A549 (cell line): ENCODE data around the gene TBATA. TPM values are rescaled to one million over a fixed set of nuclear protein-coding genes. Genes with fewer than 3 reads are reported as not detected.

ENCODE experiments used
- ATAC-seq, 2 experiments: fragments of 200-7000 bp in 1 of 2; fragments of >200 bp in 1 of 2; cut with Nextera tagmentation in 1 of 2; cut with Tn5 transposase in 1 of 2; 3 replicates each; pipeline versions ENCODE4 v1.8.0 to v1.9.1; 2018 to 2020; ENCODE audit warnings: mild to moderate bottlenecking in 1 of 2, moderate library complexity in 1 of 2
- CTCF ChIA-PET: fragments of 300-600 bp; sonication (Branson Sonifier 250); formaldehyde crosslinking; extraction: SDS; loops from one replicate; lab custom pipeline; 2021; ENCODE audit warnings: antibody characterized with exemption, inconsistent platforms; lab: Yijun Ruan, JAX
- POLR2A ChIA-PET: fragments of 350-600 bp; formaldehyde crosslinking; extraction: SDS; loops from one replicate; lab custom pipeline; 2021; ENCODE audit warnings: antibody characterized with exemption, inconsistent platforms; lab: Yijun Ruan, JAX
- DNase-seq, 2 experiments: peaks; one replicate each; pipeline versions ENCODE4 v3.0.0 to v3.0.0-alpha.2; 2011 to 2016; ENCODE audit warnings: low read depth in 1 of 2, low spot score in 1 of 2
- FAIRE-seq: peaks from 2 replicates; lab custom pipeline; 2011; peaks lifted over from hg19 to GRCh38; lab: Jason Lieb, UNC
- H3K27ac ChIP-seq, 2 experiments: fragments of >200 bp; sonication (Bioruptor Twin); formaldehyde crosslinking; 3 replicates each; pipeline ENCODE4 v1.5.1; 2016 to 2017
- H3K4me1 ChIP-seq: fragments of >200 bp; sonication (Bioruptor Twin); formaldehyde crosslinking; 3 replicates; pipeline ENCODE4 v1.6.1; 2016
- H3K4me2 ChIP-seq: fragments of >200 bp; sonication (Bioruptor Twin); formaldehyde crosslinking; 3 replicates; pipeline ENCODE4 v1.6.1; 2016
- H3K4me3 ChIP-seq: fragments of >200 bp; sonication (Bioruptor Twin); formaldehyde crosslinking; 3 replicates; pipeline ENCODE4 v1.5.1; 2016
- H3K9me3 ChIP-seq: fragments of >200 bp; sonication (Bioruptor Twin); formaldehyde crosslinking; 3 replicates; pipeline ENCODE4 v1.6.1; 2016
- BHLHE40 ChIP-seq: IDR thresholded peaks from 2 replicates; pipeline ENCODE4 v1.6.1; 2012; ENCODE audit warnings: low read depth, low read length, inconsistent platforms
- CBX2 ChIP-seq: fragments of 200-600 bp; sonication (generic); IDR thresholded peaks from 2 replicates; pipeline ENCODE4 v1.6.1; 2016; ENCODE audit warnings: low read depth, mild to moderate bottlenecking, borderline replicate concordance
- CHD2 ChIP-seq: fragments of 150-350 bp; IDR thresholded peaks from 2 replicates; pipeline ENCODE4 v1.6.1; 2014; ENCODE audit warnings: low read length; ENCODE audit not compliant: partially characterized antibody
- CHD4 ChIP-seq: fragments of 200-600 bp; sonication (generic); IDR thresholded peaks from 2 replicates; pipeline ENCODE4 v1.6.1; 2016; ENCODE audit warnings: antibody characterized with exemption, mild to moderate bottlenecking, borderline replicate concordance
- CTCF ChIP-seq: fragments of >200 bp; sonication (Bioruptor Twin); formaldehyde crosslinking; IDR thresholded peaks from 3 replicates; pipeline ENCODE4 v1.5.1; 2016
- FOSL2 ChIP-seq, 2 experiments: fragments of 450-650 bp in 1 of 2; fragments of >200 bp in 1 of 2; sonication (Bioruptor Twin) in 1 of 2; formaldehyde crosslinking; IDR thresholded peaks; 2 replicates each; pipeline versions ENCODE4 v1.5.0 to v1.6.1; 2016 to 2020; ENCODE audit warnings: mild to moderate bottlenecking in 1 of 2, moderate library complexity in 1 of 2
- GATA3 ChIP-seq: IDR thresholded peaks from 2 replicates; pipeline ENCODE4 v1.6.1; 2012; ENCODE audit warnings: borderline replicate concordance
- HES2 ChIP-seq: fragments of >200 bp; sonication (Bioruptor Twin); formaldehyde crosslinking; IDR thresholded peaks from 2 replicates; pipeline ENCODE4 v1.6.1; 2016
- HEYL ChIP-seq: fragments of 250-450 bp; sonication (Bioruptor Pico); IDR thresholded peaks from 2 replicates; pipeline ENCODE4 v1.8.0; 2021; ENCODE audit warnings: mild to moderate bottlenecking, moderate library complexity
- JUN ChIP-seq, 2 experiments: fragments of >200 bp; sonication (Bioruptor Twin); formaldehyde crosslinking; IDR thresholded peaks; 2 replicates in 1 of 2; 3 replicates in 1 of 2; pipeline ENCODE4 v1.6.1; 2016 to 2017
- KDM1A ChIP-seq: fragments of 200-600 bp; sonication (generic); IDR thresholded peaks from 2 replicates; pipeline ENCODE4 v1.6.1; 2016; ENCODE audit warnings: low read depth, mild to moderate bottlenecking
- KDM5A ChIP-seq: fragments of 200-600 bp; sonication (generic); IDR thresholded peaks from 2 replicates; pipeline ENCODE4 v1.6.1; 2016; ENCODE audit warnings: antibody characterized with exemption, mild to moderate bottlenecking
- MAFK ChIP-seq: fragments of 450-650 bp; IDR thresholded peaks from 2 replicates; pipeline ENCODE4 v1.6.1; 2014; ENCODE audit not compliant: partially characterized antibody
- MYC ChIP-seq: IDR thresholded peaks from 2 replicates; pipeline ENCODE4 v1.6.1; 2012; ENCODE audit warnings: mild to moderate bottlenecking, inconsistent platforms, low read length, improper control_type of control experiment, borderline replicate concordance
- NPAS2 ChIP-seq: fragments of 250-450 bp; sonication (Bioruptor Pico); IDR thresholded peaks from 2 replicates; pipeline ENCODE4 v1.8.0; 2022; ENCODE audit warnings: mild to moderate bottlenecking, moderate library complexity, borderline replicate concordance
- PHF8 ChIP-seq: fragments of 200-600 bp; sonication (generic); IDR thresholded peaks from 2 replicates; pipeline ENCODE4 v1.6.1; 2016; ENCODE audit warnings: low read depth, mild to moderate bottlenecking, antibody characterized with exemption, moderate library complexity, borderline replicate concordance
- POLR2A ChIP-seq: IDR thresholded peaks from 2 replicates; pipeline ENCODE4 v1.6.1; 2012; ENCODE audit warnings: mild to moderate bottlenecking, low read length
- POLR2AphosphoS2 ChIP-seq: conservative IDR thresholded peaks from 2 replicates; pipeline ENCODE4 v1.6.1; 2012; ENCODE audit warnings: low read length, improper control_type of control experiment, inconsistent platforms
- RARB ChIP-seq: fragments of 250-450 bp; sonication (Bioruptor Pico); IDR thresholded peaks from 2 replicates; pipeline ENCODE4 v1.8.0; 2021; ENCODE audit warnings: mild to moderate bottlenecking, moderate library complexity
- RCOR1 ChIP-seq: fragments of 150-350 bp; IDR thresholded peaks from 2 replicates; pipeline ENCODE4 v1.6.1; 2014; ENCODE audit warnings: antibody characterized with exemption, low read length, low read depth
- TP53 ChIP-seq: fragments of 250-450 bp; sonication (Bioruptor Pico); IDR thresholded peaks from 2 replicates; pipeline ENCODE4 v1.5.0; 2021; ENCODE audit warnings: mild to moderate bottlenecking, moderate library complexity
- ZNF302 ChIP-seq: fragments of 250-450 bp; sonication (Bioruptor Pico); IDR thresholded peaks from 2 replicates; pipeline ENCODE4 v1.9.0; 2021; ENCODE audit warnings: inconsistent platforms, mild to moderate bottlenecking, moderate library complexity
- ZSCAN20 ChIP-seq: fragments of 250-450 bp; sonication (Bioruptor Pico); IDR thresholded peaks from 2 replicates; pipeline ENCODE4 v1.8.0; 2022; ENCODE audit warnings: mild to moderate bottlenecking, moderate library complexity
- WGBS: methylation state at CpG from one replicate; pipeline ENCODE4 v1.1.6; 2017; ENCODE audit errors: missing lambda C conversion rate; 5-methylcytosine and 5-hydroxymethylcytosine counted together
- polyA plus RNA-seq, 4 experiments: library from polyadenylated mRNA; depleted of rRNA in 3 of 4; stranded (reverse); fragments of >200 nt; fragmentation: RNase III in 1 of 4; extraction: RNeasy Plus Mini Kit Qiagen cat#74134 plus additional on column Dnase treatment in 1 of 4; gene quantifications; 2 replicates in 3 of 4; 3 replicates in 1 of 4; pipeline ENCODE4 v1.2.3, GENCODE V29; 2011 to 2017
- TF ChIP-seq, protein P1 (sequence below): IDR thresholded peaks from 2 replicates; pipeline ENCODE4 v1.6.1; 2012

TBATA gene
- polyA plus RNA-seq, 2 of the 4 experiments (the other 2 are of a cell fraction): not detected

DNA sequence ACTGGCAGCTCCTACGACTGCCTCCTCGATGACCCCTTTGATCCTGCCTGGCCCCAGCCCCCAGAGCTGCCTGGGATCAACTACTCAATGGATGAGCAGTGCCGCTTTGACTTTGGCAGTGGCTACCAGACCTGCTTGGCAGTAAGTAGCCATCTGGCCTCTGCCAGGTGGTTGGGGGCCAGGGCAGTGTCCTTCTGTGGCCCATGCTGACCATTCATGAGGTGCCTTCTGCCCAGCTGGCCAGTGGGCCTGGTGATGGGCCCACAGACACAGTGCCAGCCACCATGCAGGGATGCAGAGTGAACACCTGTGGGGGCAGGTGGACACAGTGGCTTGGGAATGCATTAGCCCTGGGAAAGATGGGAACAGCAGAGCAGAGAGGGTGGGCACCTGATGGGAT, 50.0 kb downstream of the TBATA start:
- Histone ChIP-seq H3K4me2 (no peak overlapping the region), H3K4me3 (no peak overlapping the region), H3K4me1 (no peaks in the 10 kb centered on the region), H3K9me3 (no peaks in the 10 kb centered on the region), H3K27ac (no peak overlapping the region)
- CTCF ChIA-PET: interaction anchor here (1.0 to 1.3 kb wide), 4 partner anchors 10 to 58 kb away, joined by 3 read pairs; no protein-coding TSS in a partner anchor
- POLR2A ChIA-PET: no interaction called here
- ATAC-seq: no peak
- TF ChIP-seq KDM1A (no peak), KDM5A (no peak), NPAS2 (CRISPR knock-in tag) (no peak), ZSCAN20 (CRISPR knock-in tag) (no peak), JUN (IDR thresholded peaks at IDR 0.05) (no peak), RCOR1 (no peak), RARB (CRISPR knock-in tag) (no peak), MAFK (no peak), ZNF302 (CRISPR knock-in tag) (no peak), GATA3 (no peak), CHD4 (no peak), BHLHE40 (no peak), HES2 (no peak), MYC (no peak)
- TF ChIP-seq, protein P1, sequence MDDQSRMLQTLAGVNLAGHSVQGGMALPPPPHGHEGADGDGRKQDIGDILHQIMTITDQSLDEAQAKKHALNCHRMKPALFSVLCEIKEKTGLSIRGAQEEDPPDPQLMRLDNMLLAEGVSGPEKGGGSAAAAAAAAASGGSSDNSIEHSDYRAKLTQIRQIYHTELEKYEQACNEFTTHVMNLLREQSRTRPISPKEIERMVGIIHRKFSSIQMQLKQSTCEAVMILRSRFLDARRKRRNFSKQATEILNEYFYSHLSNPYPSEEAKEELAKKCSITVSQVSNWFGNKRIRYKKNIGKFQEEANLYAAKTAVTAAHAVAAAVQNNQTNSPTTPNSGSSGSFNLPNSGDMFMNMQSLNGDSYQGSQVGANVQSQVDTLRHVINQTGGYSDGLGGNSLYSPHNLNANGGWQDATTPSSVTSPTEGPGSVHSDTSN: no peak
- DNase-seq: no peak
- FAIRE-seq: no peak
- WGBS: 24% methylated on average over 2 of the region's 3 CpGs

DNA sequence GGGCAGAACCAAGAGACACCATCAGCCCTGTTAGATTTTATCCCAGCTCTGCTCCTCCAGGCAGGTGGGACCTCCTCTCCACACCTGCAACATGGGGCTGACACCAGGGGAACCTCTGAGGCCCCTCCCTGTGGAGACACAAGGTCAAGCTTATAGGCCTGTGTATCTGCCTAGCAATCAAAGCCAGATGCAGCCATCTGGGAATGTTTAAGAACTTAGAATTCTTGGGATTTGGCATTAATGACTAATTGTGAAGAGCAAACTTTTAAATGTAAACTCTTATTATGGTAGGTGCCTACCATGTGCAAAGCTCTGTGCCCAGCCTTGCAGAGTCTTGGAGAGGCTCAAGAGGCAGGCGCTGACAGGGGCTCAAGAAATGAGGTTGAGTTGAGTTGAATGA, 52.1 kb downstream of the TBATA start:
- no peak overlapping the region for H3K27ac ChIP-seq
- TF ChIP-seq HEYL (CRISPR knock-in tag): no peak
- TF ChIP-seq FOSL2 (IDR thresholded peaks at IDR 0.05): no peak
- no peak for TF ChIP-seq FOSL2 (CRISPR knock-in tag; IDR thresholded peaks at IDR 0.05)
- no peak for TF ChIP-seq CBX2
- TF ChIP-seq TP53 (CRISPR knock-in tag): no peak
- TF ChIP-seq CTCF: no peak
- TF ChIP-seq, all 56 proteins: peak for 0
- ChIA-PET CTCF (interaction anchor here (0.6 to 3.0 kb wide), 6 partner anchors 12 to 552 kb away, joined by 3 to 11 read pairs (median 4); no protein-coding TSS in a partner anchor), POLR2A (no interaction called here)
- Histone ChIP-seq H3K4me3 (no peak overlapping the region), H3K4me2 (no peak overlapping the region), H3K9me3 (no peaks in the 10 kb centered on the region), H3K4me1 (no peaks in the 10 kb centered on the region)
- FAIRE-seq: no peak
- 93% methylated on average over 1 of the region's 1 CpG for WGBS
- no peak for DNase-seq
- no peak for ATAC-seq

GRCh38 chr10:70732569-70732968, 52.6 kb downstream of the TBATA start:
- CTCF ChIA-PET: interaction anchor here (1.2 to 3.0 kb wide), 5 partner anchors 13 to 552 kb away, joined by 3 to 11 read pairs (median 5); no protein-coding TSS in a partner anchor
- Histone ChIP-seq H3K4me3 (no peak overlapping the region), H3K9me3 (no peaks in the 10 kb centered on the region), H3K4me1 (no peaks in the 10 kb centered on the region), H3K4me2 (no peak overlapping the region), H3K27ac (no peak overlapping the region)
- WGBS: 88% methylated on average over 3 of the region's 4 CpGs
- TF ChIP-seq KDM5A (no peak), NPAS2 (CRISPR knock-in tag) (no peak), TP53 (CRISPR knock-in tag) (no peak), JUN (IDR thresholded peaks at IDR 0.05) (no peak), BHLHE40 (no peak), CHD4 (no peak), MYC (no peak), FOSL2 (IDR thresholded peaks at IDR 0.05) (no peak), FOSL2 (CRISPR knock-in tag; IDR thresholded peaks at IDR 0.05) (no peak), POLR2AphosphoS2 (no peak), CHD2 (no peak), PHF8 (no peak), POLR2A (no peak), ZSCAN20 (CRISPR knock-in tag) (no peak), RCOR1 (no peak)
- TF ChIP-seq, protein P1: no peak
- ATAC-seq (no peak), FAIRE-seq (no peak), DNase-seq (no peak)
- POLR2A ChIA-PET: no interaction called here
